ENCODE results near the gene GPR87.

GPR87 gene

DNA sequence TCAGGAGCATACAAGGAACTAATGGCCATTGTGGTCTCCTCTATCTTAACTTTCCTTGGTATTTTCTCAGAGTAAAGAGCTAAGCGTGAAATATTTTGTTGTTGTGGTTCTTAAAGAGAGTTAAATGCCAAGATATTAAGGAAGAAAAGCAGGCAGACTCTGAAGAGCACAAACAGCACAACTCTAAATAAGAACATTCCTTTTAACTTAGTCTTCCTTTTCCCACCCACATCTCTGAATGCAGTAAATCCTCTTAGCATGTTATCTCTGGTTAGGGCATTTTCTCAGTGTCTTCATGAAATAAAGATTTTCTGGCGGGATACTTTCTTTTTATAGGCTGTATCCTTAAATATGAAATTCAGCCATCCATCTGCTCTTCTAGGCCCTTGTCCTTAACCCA, 1.5 kb downstream of the GPR87 start:
- no peak for DNase-seq

DNA sequence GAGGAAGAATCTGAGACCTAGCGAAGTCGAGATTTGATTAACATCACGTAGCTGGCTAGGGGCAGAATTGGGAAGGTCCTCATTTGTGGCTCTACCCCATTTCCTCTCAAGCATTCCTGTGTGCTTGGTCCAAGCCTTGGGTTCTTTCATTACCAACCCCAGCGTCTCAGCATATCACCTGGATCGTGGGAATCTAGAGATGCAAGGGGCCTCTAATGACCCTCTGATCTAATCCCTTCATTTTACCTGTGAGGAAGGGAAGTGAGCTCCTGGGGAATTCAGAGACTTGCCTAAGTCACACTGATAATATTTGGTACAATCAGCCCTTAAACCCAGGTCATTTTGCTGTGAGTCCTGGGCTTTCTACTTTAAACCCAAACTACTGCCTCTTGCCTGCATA, 2.0 kb downstream of the GPR87 start:
- no peak for DNase-seq

DNA sequence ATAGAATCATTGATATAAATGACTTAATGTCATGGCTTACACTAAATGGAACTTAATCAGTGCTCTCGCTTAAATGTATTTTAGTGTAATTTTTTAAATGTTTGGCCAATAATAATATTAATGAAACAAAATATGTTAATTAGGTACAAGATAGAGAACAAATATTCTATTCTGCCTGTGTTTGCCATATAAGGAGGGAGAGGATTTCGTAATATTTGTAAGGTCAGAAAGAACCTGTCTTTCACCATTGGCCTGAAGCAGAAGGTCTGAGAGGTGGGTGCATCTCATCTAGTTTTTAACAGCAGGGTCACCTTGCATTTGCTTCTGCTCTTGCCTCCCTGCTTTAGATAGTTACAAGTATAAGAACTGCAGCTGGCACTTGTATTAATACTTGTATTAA, 2.5 kb downstream of the GPR87 start:
- DNase-seq = no peak

DNA sequence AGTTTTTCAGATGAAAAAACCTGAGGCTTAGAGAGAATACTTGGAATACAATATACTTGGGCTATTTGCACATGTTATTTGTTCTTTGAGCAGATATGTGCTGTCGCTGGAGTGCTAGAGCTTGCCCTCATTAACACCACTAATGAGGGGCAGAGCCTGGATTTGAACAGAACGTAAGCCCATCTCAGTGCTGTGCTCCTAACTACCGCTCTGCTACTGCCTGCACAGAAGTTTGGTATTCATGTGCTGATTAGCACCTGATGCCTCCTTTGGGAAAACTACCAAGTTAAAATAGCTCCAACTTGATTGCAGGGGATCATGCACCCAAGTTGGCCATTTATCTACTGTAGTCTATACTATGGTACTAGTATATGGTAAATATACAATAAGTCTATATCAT, 3.6 kb downstream of the GPR87 start:
- no peak for DNase-seq

DNA sequence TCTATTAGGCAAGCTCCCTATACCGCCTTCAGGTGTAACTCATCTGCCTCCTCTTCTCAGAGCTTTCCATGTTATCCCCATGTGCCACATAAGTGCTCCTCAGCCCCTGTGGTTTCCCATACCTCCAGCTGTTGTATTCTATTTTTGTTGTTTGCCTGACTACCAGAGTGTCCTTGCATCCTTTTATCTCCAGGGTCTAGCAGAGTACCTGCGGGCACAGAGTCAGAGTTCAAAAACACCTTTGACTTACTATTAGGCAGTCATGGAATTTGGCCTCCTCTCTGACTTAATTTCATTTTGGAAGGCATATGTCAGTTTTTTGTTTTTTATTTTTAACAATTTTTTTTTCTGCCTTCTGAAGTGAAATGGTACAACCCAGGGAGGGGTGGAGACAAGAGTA, 7.1 kb downstream of the GPR87 start:
- no peak for DNase-seq

DNA sequence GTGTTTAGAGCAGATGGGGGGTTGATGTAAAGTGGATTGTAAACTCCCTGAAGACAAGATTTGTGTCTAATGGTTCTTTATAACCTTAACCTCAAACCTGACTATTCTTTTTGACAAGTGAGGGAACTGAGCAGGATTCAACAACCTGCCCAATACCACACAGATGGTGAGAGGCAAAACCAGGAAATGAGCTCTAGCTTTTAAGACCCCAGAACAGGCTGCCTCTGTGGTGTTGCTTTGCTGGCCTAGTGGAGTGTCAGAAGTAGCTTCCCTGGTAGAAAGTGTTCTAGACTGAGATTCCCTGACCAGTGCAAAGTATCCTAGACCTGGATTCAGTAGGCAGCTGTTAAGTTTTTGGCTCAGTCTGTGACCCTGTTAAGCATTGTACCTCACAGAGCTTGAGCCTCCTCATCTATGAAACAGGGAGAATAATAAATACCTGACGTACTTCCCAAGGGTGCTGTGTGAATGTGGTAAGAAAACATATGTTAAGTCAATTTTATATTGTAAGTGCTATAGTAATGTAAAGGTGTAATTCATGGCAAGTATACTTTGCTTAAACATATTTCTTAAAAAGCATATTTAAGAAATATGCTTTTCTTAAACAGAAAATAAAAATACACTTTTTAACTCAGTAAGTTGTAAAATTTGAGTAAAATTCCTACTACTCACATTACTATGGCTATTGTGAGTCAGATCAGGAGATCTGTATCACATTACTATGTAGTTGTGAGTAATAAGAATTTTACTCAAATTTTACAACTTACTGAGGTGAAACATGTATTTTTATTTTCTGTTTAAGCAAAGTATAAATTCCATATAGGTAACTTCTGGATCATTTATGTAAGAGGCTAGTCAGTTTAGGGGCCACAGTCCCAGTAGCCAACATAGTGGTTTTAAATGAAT, 8.8 kb downstream of the GPR87 start:
- no peak for DNase-seq

DNA sequence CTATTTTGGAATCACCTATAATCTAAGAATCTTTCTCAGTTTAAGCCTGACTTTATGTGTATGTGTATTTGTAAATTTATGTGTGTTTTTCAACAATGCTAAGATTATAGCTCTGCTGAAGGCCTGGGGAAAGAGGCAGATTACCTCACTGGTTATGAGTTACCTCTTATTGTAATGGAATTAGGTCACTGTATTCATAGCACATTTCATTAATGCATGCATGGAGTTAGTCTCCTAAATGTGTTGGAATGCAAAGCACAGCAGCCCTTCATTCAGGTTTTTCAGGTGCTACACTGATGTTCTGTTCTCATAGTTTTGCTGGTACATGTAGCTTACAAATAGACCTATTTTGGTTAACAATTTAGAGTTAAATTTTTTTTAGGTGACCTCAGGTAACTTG, 9.5 kb downstream of the GPR87 start:
- no peak for DNase-seq

DNA sequence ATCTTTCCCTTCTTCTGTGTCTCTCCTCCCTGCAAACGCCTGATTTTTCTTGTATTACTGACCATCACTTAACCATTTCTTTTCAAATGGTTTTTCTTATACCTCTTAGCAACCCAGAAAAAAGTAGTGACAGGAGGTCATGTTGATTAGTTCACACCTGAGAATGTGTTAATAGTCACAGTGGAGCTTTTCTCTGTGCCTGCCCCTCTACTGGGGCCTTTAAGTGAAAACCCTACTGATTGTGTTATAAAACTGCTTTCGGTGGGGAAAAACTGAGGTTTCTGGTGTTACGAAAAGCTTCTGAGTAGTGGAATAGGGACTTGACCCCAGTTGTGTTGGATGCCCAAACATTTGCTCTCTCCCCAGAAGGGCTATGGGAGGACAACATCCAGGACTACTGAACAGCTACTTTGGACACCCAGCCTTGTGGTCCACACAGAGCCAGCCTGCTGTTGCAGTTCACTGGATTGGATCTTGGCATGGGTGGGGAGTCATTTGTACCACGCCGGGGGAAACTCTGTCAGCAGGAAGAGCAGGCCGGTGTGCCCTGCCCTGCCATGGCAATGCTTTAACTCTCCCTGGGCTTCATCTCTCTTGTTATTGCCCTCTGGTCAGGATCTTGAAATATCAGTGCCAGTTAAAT, 10.3 kb downstream of the GPR87 start:
- DNase-seq = no peak

DNA sequence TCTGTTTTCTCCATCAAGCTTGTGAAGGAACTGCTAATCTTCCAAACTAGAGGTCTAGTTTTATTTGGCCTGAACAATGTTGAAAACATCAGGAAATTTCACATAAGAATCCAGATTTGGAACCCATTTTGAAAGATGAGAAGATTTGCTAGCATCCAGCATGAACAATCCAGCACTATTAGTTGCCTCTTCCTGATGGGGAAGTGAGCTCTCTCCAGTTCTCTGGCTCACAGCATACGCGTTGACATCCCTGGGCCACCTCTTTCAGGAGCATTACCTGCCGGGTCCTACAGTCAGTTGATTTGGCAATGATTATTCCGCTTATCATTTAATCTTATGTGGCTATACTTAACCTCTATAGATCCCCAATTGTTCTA, 10.9 kb downstream of the GPR87 start:
- DNase-seq = no peak

DNA sequence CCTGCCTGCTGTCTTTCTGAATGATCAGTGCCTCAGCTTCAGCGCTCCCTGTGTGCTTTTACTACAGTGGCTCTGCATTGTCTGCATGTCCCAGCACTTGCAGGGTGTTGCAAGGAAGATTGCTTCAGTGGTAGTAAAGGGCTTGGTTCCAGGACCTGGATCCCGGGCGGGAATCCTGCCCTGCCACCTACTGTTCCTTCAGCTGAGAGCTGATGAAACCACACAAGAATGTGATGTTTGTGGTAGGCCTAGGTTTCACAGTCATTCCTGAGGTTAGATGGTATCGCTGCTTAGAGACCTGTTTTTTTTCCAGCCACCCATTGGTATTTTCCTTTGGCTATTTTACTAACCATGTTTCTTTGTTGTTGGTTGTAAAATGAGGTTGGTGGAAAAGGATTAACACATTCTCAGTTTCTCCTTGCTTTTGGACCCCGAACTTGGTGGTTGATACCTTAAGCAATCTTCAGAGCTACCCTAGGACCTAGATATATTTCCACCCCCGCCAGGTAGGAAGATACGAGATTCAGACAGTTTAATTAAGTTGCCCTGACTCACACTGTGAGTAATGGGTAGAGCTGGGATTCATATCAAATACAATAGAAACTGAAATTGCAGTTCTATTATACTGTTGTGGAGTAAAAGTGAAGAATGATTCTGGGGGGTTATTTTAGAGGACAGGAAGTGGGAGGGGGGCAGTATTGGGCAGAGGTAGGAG, 11.4 kb downstream of the GPR87 start:
- DNase-seq = no peak

DNA sequence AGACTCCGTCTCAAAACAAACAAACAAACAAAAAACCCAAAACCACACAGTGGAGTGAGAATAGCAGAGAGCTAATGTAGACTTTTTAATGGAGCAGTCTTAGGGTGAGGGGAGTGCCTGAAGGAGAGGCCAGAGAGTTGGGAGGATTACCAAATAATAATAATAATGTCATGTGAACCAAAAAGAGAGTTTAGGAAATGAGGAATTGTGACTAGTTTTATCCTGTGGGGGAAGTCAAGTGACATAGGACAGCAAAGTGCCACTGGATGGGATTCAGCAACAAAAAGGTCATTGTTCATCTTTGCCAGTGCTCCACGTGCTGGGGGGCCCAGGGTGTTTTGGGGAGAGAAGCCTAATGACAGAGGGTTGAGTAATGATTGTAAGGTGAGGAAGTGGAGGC, 12.9 kb downstream of the GPR87 start:
- DNase-seq = no peak

DNA sequence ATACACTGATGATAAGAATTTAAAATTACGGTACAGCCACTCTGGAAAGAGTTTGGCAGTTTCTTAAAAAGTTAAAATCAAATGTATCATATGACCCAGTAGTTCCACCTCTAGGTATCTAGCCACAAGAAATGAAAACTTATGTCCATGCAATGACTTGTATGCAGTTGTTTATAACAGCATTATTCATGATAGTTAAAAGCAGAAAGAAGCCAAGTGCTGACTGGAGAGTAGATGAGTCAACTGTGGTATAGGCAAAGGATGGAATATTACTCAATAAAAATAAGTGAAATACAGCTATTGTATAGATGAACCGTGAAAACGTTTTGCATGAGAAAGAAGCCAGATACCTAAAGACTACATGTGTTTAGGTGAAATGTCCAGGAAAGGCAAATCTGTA, 14.8 kb downstream of the GPR87 start:
- DNase-seq = no peak

DNA sequence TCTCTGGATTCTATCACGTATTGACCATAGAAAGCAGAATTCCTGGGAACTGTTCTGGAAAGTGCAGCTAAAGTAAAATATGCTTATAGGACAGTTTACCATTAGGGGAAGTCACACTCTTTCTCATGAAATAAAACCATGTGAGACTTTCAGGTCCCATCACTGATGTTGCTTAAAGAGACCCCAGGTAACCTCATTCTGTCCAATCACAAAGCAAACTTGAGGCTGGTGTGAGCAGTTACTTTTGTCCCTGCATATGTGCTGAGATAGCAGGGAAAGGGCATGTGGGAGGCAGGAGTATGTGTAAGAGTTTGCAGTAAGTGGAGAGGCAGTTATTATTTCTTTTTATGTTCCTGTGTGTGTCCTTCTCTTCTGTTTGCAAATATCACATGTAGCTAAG, 16.1 kb downstream of the GPR87 start:
- DNase-seq = no peak

DNA sequence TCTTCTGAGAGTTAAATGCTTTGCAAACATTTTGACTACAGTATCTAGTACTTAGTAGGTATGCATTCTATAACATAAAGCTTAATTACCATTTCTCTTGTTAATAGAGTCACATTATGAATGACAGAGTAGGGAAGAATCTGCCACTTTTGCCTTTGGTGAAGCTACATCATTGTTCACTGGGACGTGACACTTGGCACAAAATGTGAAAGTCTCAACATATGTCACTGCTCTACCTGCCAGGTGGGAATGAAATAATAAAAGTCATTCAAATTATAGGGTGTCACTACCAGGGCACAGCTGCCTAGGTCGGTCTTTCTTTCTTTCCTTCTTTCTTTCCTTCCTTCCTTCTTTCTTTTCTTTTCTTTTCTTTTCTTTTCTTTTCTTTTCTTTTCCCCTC, 17.6 kb downstream of the GPR87 start:
- no peak for DNase-seq

DNA sequence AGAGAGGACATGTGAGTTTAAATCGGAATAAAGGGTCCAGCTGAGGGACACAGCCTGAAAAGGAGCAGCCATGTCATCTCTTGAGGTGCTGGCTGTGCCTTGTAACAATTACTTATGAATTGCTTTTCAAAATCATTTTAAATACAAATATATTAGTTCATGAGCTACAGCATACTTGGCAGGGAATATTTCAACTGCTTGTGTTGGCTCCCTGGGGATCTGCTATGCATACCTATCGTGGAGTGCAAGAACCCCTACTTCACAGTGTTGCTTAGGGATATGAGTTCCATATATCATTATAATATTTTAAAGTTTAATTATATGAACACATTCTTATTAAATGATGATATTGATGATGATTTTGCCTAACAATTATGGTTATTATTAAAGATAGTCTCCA, 19.2 kb downstream of the GPR87 start:
- no peak for DNase-seq

DNA sequence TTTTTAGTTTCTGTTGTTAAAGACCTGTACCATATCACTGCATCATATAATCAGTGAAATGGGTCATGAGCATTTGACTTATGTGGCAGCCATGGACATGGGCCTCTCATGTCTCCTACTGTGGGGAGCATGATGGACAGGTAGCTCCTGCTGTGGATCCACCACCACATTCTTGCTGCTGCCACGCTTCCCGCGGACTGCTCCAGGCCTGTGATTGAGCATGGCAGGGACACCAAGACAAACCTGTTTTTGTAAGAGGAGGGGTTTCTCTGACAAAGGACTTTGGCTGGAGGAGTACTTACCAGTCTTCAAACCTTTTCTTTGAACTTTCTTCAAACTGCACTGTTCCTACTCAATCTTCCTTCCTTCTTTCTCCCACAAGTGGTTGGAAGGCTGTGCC, 20.4 kb downstream of the GPR87 start:
- DNase-seq = no peak

DNA sequence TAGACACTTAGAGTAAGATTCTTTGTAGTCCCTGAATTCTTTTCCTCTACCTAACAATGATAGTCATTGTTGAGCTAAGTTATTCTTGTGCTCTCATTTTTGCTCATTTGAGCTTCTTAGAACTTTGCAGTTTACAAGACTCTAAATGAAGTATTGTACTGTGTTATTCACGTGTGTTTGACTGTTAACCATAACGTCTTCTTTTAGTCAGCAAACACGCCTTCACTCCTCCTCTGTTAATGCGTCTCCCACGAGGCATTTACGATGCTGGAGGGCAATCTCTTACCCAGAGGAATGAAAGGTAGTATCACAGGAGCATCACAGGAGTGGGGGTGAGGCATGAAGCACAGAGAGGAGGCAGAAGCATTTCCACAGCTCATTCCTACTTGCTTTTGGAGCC, 23.5 kb downstream of the GPR87 start:
- DNase-seq = no peak

DNA sequence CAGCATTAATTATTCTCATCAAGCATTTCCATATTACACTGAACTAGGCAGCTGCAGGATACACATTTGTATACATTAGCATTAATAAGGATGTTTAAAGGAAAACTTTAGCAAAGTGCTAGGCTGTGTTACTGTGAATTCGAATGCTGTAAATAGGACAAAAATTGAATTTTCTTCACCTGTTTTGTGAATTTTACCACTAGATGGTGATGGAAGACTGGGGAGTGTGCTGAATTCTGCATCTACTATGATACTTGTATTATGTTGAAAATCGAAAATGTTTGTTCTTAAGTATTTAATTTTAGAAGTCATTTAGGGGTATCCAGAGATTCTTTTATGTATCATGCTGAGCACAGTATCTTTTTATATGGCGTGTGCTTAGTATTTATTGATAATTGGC, 25.9 kb downstream of the GPR87 start:
- no peak for DNase-seq

DNA sequence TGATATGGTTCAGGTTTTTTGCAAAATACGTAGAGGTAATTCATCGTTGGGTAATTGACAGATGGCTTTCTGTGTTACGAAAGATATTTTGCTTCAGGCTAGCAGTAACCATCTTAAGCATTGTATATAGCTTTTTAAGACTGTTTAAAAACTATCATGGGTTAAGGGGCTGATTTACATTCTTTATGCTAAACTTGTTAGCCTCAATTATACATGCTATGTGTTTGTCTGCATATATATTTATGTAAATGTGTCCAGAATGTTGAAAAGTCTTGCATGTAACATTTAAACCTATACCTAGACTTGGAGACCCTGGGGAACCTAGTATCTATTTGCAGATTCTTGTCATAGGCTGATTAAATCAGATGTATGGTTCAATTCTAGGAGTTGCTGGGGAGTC, 27.2 kb downstream of the GPR87 start:
- no peak for DNase-seq

DNA sequence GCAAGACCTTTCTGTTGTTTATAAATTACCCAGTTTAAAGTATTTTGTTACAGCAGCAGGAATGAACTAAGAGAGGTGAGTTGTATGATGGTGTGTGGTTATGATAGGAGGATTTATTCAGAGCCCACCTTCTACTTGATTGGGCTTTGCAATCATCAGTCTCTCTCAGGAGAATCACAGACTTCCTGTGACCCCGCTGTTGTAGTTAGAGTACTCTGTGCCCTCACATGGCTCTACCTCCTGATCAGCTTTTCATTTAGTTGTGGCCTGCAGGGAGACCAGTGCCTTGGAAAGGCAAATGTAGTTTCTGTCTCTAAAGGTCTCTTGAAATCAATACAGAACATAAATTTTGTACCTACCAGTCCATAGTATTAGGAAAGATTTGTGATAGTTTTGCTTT, 30.7 kb downstream of the GPR87 start:
- no peak for DNase-seq

DNA sequence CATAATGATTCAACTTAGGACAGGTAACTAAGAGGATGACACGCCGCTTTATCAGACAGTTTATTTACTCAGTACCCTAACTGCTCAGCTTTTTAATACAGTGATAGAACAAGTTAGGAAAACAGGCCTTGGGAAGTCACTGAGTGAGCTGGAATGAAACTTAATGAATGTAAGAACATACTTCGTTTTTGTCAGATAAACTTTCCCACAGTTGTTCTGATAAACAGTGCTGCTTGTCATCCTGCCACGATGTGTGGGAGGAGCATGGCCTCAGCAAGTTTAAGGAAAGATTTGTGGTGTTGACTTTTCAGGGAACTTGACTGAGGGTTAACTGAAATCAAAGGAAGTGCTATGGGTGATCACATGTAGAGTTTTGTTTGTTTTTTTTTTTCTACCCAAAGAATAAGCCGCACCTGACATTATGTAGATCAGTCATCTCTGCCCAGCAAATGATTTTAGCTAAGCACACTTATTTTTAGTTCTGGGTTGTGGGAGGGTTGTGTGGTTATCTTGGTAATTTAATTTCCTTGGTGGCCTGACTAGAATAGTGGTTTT, 32.6 kb downstream of the GPR87 start:
- DNase-seq = no peak

DNA sequence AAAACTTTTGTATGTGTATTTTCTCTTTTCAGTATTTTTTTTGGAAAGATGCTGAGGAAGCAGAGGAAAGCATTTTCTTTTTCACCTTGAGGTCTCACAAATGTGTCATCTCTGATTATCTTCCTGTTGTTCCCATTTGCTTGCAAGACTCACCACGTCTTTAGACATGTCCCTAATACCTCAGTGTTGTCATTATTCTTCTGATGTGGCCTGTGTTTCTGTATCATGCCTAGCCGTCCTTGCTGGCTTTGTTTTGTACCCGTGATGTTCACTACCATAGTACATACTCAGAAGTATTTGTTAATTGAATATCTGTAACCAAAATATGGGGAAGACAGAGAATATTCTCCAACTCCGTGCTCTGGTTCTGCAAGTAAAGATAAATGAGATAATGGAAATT, 33.2 kb downstream of the GPR87 start:
- no peak for DNase-seq

DNA sequence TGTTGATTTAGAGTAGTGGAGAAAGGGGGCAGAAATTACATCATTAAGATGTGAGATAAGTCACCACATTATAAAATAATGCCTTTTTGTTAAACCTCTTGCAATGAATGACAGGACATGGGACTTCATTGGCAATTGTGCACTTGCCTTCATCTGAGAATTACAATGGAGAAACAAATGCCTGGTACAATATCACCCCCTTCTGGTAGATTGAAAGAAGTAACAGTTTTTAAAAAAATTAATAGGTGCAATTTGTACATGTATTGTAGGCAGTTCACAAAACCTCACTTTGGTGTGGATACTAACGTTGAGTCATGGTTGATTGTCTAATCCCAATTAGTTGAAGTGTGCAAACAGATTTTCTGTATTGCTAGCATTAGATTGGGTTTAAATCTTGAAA, 33.7 kb downstream of the GPR87 start:
- no peak for DNase-seq
